SU-DHL-6 (cell line): ENCODE data around the gene ATL1.
"Not testable (repeated sequence)": the region's sequence is repeated elsewhere in the genome, so short reads cannot be mapped to it uniquely, and the experiment has no call there.

Experiments
- H2AFZ ChIP-seq: fragments of 200-600 bp; sonication (generic); 2 replicates; pipeline ENCODE4 v1.6.1; 2014; ENCODE audit warnings: low read depth, mild to moderate bottlenecking, moderate library complexity, mixed read lengths, antibody characterized with exemption, low read length; ENCODE audit not compliant: severe bottlenecking
- H3F3A ChIP-seq: fragments of 200-600 bp; shearing (Covaris generic); 2 replicates; pipeline ENCODE4 v1.6.0; 2016; ENCODE audit warnings: antibody characterized with exemption, mild to moderate bottlenecking; ENCODE audit not compliant: insufficient read depth
- H3K27ac ChIP-seq: fragments of 200-600 bp; sonication (generic); 2 replicates; pipeline ENCODE4 v1.5.1; 2016; ENCODE audit warnings: low read depth, mild to moderate bottlenecking, low read length, moderate library complexity, mixed read lengths
- H3K27me3 ChIP-seq: fragments of 200-600 bp; sonication (generic), shearing (Covaris generic); 2 replicates; pipeline ENCODE4 v1.6.0; 2014; ENCODE audit warnings: mild to moderate bottlenecking, low read length
- H3K36me3 ChIP-seq: fragments of 200-600 bp; sonication (generic); 2 replicates; pipeline ENCODE4 v1.6.1; 2014; ENCODE audit warnings: mild to moderate bottlenecking, low read length, mixed read lengths
- H3K4me2 ChIP-seq: fragments of 300-600, 200-600 bp; shearing (Covaris generic), sonication (generic); 2 replicates; pipeline ENCODE4 v1.6.0; 2014; ENCODE audit warnings: low read length, low read depth, mild to moderate bottlenecking; ENCODE audit not compliant: poor library complexity, severe bottlenecking
- H3K4me3 ChIP-seq: fragments of 200-600 bp; sonication (generic); 2 replicates; pipeline ENCODE4 v1.5.1; 2014; ENCODE audit warnings: antibody characterized with exemption, low read length, mild to moderate bottlenecking, mixed read lengths; ENCODE audit not compliant: insufficient read depth, poor library complexity, severe bottlenecking
- H3K79me2 ChIP-seq: fragments of 200-600 bp; sonication (generic); 2 replicates; pipeline ENCODE4 v1.6.1; 2014; ENCODE audit warnings: mild to moderate bottlenecking, low read length, moderate library complexity; ENCODE audit not compliant: insufficient read depth
- H3K9ac ChIP-seq: fragments of 200-600 bp; sonication (generic); 2 replicates; pipeline ENCODE4 v1.7.0; 2014; ENCODE audit warnings: mild to moderate bottlenecking, low read length
- H3K9me2 ChIP-seq: fragments of 200-600 bp; sonication (generic); replicated peaks from 2 replicates; pipeline ENCODE4 v1.6.1; 2014; ENCODE audit warnings: low read length; ENCODE audit not compliant: insufficient read depth
- H3K9me3 ChIP-seq: fragments of 200-600 bp; sonication (generic); 2 replicates; pipeline ENCODE4 v1.6.1; 2014; ENCODE audit warnings: low read length, mixed read lengths; ENCODE audit not compliant: insufficient read depth
- H4K20me1 ChIP-seq: fragments of 200-600 bp; sonication (generic); 2 replicates; pipeline ENCODE4 v1.6.1; 2014; ENCODE audit warnings: low read depth, mild to moderate bottlenecking, antibody characterized with exemption, low read length, moderate library complexity, mixed read lengths
- EZH2phosphoT487 ChIP-seq: fragments of 200-600 bp; sonication (generic), shearing (Covaris generic); conservative IDR thresholded peaks from 2 replicates; pipeline ENCODE4 v1.6.1; 2018; ENCODE audit warnings: mild to moderate bottlenecking, antibody characterized with exemption, low read length, moderate library complexity, mixed read lengths
- TF ChIP-seq, protein P1 (sequence below): fragments of 200-600 bp; sonication (generic); IDR thresholded peaks from one replicate; pipeline ENCODE4 v1.5.1; 2017; ENCODE audit warnings: antibody characterized with exemption, mild to moderate bottlenecking, low read length, moderate library complexity; ENCODE audit not compliant: insufficient read depth, poor library complexity, severe bottlenecking

The ATL1 gene

DNA sequence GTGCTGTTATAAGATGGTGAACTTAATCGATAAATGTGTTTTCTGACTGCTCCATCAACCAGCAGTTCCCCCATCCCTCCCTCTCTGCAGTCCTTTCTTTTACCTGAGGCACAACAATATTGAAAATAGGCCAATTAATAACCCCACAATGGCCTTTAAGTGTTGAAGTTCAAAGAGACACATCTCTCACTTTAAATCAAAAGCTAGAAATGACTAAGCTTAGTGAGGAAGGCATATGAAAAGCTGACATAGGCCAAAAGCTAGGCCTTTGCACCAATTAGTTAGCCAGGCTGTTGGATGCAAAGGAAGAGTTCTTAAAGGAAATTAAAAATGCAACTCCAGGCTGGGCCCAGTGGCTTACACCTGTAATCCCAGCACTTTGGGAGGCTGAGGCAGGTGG, 64.5 kb downstream of the ATL1 start:
- H3K9ac ChIP-seq = no peak overlapping the region
- no peaks in the 10 kb centered on the region for H3K27me3 ChIP-seq
- no peaks in the 10 kb centered on the region for H3F3A ChIP-seq
- H3K9me2 ChIP-seq = no peaks in the 10 kb centered on the region
- H3K4me2 ChIP-seq = no peak overlapping the region
- H3K79me2 ChIP-seq = no peaks in the 10 kb centered on the region
- H3K36me3 ChIP-seq = no peaks in the 10 kb centered on the region
- no peaks in the 10 kb centered on the region for H4K20me1 ChIP-seq
- H2AFZ ChIP-seq = no peak overlapping the region
- no peaks in the 10 kb centered on the region for H3K9me3 ChIP-seq
- H3K27ac ChIP-seq = no peak overlapping the region
- no peak overlapping the region for H3K4me3 ChIP-seq
- TF ChIP-seq EZH2phosphoT487 = no peak
- TF ChIP-seq, protein P1, sequence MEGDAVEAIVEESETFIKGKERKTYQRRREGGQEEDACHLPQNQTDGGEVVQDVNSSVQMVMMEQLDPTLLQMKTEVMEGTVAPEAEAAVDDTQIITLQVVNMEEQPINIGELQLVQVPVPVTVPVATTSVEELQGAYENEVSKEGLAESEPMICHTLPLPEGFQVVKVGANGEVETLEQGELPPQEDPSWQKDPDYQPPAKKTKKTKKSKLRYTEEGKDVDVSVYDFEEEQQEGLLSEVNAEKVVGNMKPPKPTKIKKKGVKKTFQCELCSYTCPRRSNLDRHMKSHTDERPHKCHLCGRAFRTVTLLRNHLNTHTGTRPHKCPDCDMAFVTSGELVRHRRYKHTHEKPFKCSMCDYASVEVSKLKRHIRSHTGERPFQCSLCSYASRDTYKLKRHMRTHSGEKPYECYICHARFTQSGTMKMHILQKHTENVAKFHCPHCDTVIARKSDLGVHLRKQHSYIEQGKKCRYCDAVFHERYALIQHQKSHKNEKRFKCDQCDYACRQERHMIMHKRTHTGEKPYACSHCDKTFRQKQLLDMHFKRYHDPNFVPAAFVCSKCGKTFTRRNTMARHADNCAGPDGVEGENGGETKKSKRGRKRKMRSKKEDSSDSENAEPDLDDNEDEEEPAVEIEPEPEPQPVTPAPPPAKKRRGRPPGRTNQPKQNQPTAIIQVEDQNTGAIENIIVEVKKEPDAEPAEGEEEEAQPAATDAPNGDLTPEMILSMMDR = no peak

DNA sequence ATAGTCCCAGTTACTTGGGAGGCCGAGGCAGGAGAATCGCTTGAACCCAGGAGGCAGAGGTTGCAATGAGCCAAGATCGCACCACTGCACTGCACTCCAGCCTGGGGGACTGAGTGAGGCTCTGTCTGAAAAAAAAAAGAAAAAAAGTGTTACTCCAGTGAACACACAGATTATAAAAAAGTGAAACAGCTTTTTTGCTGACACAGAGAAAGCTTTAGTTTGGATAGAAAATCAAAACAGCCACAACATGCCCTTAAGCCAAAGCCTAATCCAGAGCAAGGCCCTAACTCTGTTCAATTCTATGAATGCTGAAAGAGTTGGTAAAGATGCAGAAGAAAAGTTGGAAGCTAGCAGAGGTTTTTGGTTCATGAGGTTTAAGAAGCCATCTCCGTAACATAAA, 65.0 kb downstream of the ATL1 start:
- not testable (repeated sequence) for H3K27me3 ChIP-seq, H3K9ac ChIP-seq, H3K36me3 ChIP-seq, H2AFZ ChIP-seq, H3K4me2 ChIP-seq, H3K27ac ChIP-seq, H3K4me3 ChIP-seq, H3K9me3 ChIP-seq, H4K20me1 ChIP-seq, H3K79me2 ChIP-seq, H3F3A ChIP-seq, H3K9me2 ChIP-seq

DNA sequence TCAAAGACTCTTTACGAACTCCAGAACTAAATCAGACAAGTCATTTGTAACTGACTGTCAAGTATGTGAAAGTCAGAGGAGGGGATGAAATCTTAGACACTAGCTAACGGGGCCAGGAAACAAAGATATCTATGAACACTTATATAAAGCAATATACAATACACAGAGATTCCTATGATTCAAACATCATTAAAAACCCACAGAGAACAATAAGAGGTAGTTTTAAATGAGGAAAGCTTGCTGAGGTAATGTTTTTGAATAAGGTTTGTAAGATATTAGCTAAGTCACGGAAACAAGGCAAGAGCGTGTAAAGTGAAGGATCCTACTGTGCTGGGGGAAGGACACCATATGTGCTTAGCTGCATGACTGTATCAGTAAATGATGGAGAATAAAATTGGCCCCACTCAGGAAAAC, 71.5 kb downstream of the ATL1 start:
- Histone ChIP-seq H3K36me3 (peaks cover 5% of the 10 kb centered on the region; the same call in 1 of the 2 replicates), H2AFZ (no peak overlapping the region), H3K4me3 (no peak overlapping the region), H3K9me2 (no peaks in the 10 kb centered on the region), H4K20me1 (no peaks in the 10 kb centered on the region), H3K4me2 (no peak overlapping the region), H3K27me3 (no peaks in the 10 kb centered on the region), H3F3A (no peaks in the 10 kb centered on the region), H3K79me2 (no peaks in the 10 kb centered on the region), H3K9ac (no peak overlapping the region), H3K9me3 (no peaks in the 10 kb centered on the region), H3K27ac (no peak overlapping the region)
- TF ChIP-seq EZH2phosphoT487 = no peak
- TF ChIP-seq, protein P1 = no peak

DNA sequence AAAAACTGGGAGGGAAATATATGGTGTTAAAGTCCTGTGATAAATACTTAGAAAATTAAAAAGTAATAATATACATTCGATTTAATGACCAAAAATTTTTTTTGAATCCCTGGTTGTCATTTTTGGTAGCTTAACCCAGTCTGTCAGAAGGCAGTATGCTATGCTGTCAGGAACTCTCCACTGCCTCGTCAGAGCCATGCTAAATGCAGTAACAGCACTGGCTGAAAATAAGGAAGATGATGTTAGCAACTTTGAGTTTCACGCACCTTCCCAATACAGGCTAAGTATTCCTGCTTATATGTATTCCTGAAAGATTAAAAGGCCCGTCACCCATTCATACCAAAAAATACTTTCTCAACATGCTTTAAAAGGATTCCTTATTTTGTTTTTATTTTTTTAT, 74.0 kb downstream of the ATL1 start:
- no peaks in the 10 kb centered on the region for H3F3A ChIP-seq
- H4K20me1 ChIP-seq = no peaks in the 10 kb centered on the region
- H3K79me2 ChIP-seq = no peaks in the 10 kb centered on the region
- no peak overlapping the region for H3K4me3 ChIP-seq
- no peaks in the 10 kb centered on the region for H3K9me2 ChIP-seq
- peaks cover 5% of the 10 kb centered on the region; the same call in 1 of the 2 replicates for H3K36me3 ChIP-seq
- no peaks in the 10 kb centered on the region for H3K9me3 ChIP-seq
- H2AFZ ChIP-seq = no peak overlapping the region
- no peak for TF ChIP-seq EZH2phosphoT487
- TF ChIP-seq, protein P1 = no peak
- no peak overlapping the region for H3K27ac ChIP-seq
- H3K27me3 ChIP-seq = no peaks in the 10 kb centered on the region
- H3K4me2 ChIP-seq = no peak overlapping the region
- H3K9ac ChIP-seq = no peak overlapping the region
